GM21381 (cell line): ENCODE measurements around the gene EP300.
A peak's percentile ranks its signal among the peaks of the same experiment; 100 is the strongest.
"Not testable (repeated sequence)": the region's sequence is repeated elsewhere in the genome, so short reads cannot be mapped to it uniquely, and the experiment has no call there.

Source experiments
- ATAC-seq: cut with Tn5 transposase; IDR thresholded peaks from one replicate; pipeline ENCODE4 v1.9.1; 2021; ENCODE audit warnings: mild to moderate bottlenecking, moderate library complexity; ENCODE audit not compliant: unreplicated experiment

EP300 gene

DNA sequence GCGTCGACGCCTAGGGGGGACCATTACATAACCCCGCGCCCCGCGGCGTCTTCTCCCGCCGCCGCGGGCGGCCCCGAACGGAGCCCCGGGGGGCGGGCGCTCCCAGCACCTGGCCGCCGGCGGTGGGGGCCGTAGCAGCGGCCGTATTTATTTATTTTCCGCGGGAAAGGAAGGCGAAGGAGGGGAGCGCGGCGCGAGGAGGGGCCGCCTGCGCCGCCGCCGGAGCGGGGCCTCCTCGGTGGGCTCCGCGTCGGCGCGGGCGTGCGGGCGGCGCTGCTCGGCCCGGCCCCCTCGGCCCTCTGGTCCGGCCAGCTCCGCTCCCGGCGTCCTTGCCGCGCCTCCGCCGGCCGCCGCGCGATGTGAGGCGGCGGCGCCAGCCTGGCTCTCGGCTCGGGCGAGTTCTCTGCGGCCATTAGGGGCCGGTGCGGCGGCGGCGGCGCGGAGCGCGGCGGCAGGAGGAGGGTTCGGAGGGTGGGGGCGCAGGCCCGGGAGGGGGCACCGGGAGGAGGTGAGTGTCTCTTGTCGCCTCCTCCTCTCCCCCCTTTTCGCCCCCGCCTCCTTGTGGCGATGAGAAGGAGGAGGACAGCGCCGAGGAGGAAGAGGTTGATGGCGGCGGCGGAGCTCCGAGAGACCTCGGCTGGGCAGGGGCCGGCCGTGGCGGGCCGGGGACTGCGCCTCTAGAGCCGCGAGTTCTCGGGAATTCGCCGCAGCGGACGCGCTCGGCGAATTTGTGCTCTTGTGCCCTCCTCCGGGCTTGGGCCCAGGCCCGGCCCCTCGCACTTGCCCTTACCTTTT lies at the start of gene EP300:
TSS of gene EP300 (plus strand) at position 570 of the 795 bp plus-strand sequence. CDS start 413 bp downstream, outside the sequence.
- ATAC-seq, result peak; percentile 45

DNA sequence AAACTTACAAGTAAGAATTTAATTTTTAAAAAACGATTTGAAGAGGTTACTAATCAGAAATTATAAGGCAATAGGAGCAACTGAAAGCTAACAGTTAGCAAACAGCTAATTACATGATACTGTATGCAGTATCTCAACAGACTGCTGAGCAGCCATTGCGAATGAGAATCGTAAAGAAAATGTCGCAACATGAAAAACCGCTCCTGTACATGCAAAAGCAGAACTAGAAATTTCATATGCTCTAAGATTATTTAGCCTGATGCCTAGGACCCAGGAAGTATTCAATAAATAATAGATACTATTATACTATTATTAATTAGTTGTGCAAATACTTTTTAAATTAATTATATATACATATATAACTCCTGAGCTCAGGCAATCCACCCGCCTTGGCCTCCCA lies 48.7 kb upstream of the EP300 start:
- no peak for ATAC-seq

DNA sequence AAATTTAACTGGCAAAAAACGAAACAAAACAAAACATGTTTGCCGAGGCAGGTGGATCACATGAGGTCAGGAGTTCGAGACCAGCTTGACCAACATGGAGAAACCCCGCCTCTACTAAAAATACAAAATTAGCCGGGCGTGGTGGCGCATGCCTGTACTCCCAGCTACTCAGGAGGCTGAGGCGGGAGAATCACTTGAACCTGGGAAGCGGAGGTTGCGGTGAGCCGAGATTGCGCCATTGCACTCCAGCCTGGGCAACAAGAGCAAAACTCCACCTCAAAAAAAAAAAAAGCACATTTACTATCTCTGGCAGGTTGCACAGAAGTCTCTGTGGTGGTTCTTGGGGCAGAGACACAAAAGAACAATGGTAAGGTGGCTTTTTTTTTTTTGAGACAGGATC lies 46.8 kb upstream of the EP300 start:
- not testable (repeated sequence) for ATAC-seq

DNA sequence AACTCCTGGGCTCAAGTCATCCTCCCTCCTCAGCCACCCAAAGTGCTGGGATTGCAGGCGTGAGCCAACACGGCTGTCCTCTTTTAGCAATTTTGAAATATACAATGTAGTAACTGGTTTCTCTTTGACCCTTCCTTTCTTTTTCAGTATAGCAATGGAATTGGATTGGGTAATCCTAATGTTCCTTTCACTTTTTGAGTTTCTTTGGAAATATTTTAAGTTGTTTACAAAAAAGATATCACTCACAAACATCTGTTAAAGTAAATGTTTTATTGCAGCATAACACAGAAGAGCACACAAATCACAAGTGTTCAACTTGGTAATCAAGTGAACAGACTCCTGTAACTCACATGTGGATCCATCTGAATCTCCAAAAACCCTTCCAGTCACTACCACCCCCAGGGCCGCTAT lies 44.6 kb upstream of the EP300 start:
- no peak for ATAC-seq

DNA sequence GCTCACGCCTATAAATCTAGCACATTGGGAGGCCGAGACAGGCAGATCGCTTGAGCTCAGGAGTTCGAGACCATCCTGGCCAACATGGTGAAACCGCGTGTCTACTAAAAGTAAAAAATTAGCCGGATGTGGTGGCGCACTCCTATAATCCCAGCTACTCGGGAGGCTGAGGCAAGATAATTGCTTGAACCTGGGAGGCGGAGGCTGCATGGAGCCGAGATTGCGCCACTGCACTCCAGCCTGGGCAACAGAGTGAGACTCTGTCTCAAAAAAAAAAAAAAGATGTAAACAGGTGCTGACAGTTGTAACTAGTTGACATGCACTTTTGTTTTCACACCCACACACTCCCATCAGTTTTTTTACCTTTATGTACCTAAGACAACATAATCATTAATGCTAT lies 44.0 kb upstream of the EP300 start:
- ATAC-seq, result not testable (repeated sequence)

DNA sequence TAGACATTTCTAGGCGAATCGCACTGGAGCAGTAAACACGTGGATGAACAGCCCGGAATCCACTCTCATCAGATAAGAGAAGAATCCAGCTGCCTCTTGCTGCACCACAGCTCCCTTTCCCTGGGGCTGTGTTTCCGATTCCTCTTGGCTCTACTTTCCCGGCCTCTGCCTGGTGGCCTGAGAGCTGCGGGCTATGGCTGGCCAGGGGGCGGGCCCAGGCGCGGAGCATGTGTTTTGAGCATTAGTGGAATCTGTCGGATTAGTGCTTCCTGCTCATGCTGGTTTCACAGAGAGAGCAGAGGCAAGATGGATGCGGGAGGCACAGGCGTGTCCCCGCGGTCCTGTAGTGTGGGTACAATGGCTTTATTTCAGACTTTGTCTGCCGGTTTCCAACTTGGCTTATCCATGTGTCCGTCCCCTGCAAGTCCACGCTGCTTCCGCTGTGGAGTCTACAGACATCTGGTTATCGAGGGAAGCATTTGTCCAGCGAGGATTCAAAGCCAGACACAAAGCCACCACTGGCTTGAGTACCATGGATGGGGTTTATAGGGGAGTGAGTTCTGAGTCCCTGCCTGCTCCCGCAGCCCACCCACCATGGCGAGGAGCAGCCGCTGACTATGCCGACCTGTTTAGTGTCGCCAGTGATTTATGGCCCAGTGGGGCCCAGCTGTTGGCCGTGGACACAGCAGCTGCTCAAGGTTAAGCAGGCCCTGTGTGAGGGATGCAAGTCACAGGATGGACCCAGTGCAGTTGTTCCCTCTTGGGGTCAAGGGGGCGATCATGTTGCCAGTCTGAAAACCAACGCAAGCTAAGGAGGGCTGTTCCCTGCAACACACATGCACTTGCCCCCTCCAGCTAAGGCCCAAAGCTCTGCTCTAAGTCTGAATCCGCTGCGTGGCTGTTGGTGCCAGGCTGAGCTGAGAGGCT lies 43.3 kb upstream of the EP300 start:
- no peak for ATAC-seq

DNA sequence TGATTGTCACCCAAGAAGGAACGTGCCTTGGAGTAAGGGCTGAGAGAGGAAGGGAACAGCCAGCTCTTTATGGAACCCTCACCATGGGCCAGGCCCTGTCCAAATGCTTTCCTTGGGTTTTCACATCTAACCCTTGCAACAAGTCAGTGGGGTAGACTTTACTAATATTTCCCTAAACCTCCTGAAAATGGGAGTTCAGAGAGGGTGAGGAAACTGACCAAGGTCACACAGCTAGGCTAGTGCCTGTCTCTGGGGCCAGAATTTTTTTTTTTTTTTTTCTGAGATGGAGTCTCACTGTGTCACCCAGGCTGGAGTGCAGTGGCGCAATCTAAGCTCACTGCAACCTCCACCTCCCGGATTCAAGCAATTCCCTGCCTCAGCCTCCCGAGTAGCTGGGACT lies 42.6 kb upstream of the EP300 start:
- ATAC-seq, result not testable (repeated sequence)

DNA sequence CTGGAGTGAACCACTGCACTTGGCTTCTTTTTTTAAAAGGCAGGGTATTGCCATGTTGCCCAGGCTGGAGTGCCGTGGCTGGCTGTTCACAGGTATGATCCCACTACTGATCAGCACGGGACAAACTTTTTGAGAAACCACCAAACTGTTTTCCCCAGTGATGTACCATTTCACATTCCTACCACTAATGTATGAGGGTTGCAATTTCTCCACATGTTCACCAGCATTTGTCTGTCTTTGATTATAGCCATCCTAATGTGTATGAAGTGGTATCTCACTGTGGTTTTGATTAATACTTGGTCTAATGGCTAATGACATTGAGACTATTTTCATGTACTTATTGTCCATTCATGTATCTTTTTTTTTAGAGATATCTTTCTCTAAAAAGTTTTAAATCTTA lies 41.5 kb upstream of the EP300 start:
- no peak for ATAC-seq

DNA sequence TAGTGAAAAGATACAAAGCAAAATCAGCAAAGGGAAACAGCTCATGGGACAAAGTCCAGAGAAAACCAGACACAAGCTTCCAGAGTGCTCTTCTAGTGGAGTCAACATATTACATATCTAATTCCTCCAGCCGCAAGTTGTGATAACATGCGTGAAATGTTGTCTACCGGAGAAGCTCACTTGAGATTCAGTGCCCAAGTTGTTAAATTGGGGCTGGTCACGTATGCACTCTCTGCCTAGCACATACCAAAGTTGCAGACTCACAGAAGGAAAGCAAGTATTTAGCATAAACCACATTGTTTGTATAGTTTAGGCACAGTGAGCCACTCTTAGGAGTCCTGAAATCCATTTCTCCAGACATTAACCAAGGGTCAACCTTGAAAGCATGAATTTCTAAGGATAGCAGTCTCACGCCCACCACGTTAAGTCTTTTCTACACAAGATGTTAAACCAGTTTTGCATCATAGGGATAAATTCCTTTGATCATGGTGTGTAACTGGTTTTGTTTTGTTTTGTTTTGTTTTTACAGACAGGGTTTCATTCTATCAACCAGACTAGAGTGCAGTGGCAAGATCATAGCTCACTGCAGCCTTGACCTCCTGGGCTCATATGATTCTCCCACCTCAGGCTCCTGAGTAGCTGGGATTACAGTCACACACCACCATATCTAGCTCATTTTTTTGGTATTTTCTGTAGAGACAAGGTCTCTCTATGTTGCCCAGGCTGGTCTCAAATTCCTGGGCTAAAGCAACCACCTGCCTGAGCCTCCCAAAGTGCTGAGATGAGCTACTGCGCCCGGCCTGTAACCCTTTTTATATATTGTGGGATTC lies 39.5 kb upstream of the EP300 start:
- no peak for ATAC-seq

DNA sequence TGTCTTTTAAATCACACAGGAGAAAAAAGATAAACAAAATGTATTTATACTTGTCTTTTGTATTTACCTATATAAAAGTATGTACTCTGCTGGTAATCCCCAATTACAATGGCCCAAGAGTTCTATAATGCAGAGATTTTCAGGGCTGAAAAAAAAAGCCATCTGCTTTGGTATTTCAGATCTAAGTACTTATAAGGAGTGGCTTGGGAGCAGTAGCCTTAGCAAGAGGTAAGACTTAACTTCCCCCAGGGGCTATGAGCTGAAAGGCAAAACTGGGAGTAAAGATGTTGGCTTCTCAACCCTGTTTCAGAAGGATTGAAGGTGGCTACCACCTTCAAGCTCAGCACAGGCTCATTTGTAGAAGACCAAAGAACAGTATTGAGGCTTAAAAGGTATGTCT lies 35.3 kb upstream of the EP300 start:
- no peak for ATAC-seq

DNA sequence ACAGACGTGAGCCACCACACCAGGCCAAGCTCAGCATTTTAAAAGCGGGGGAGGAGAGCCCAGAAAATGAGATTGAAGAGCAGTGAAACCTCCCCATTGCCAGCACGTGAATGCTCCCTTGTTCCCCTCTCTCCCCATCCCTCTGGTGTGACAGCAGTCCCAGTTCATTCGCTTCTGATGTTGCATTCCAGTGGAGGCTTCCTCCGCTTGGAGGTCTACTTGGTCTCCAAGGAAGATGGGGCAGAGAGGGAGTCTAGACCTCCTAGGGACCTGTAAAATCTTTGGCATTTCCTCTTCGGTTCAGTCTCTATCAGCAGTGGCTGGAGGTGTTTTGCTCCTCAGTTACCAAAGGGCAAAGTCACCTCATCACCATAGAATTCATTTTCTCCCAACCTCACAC lies 30.2 kb upstream of the EP300 start:
- ATAC-seq, result no peak

DNA sequence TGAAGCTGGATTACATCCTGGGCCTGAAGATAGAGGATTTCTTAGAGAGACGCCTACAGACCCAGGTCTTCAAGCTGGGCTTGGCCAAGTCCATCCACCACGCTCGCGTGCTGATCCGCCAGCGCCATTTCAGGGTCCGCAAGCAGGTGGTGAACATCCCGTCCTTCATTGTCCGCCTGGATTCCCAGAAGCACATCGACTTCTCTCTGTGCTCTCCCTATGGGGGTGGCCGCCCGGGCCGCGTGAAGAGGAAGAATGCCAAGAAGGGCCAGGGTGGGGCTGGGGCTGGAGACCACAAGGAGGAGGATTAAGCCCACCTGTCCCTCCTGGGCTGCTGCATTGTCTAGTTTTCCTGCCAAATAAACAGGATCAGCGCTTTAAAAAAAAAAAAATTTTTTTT lies 28.1 kb upstream of the EP300 start:
- ATAC-seq, result not testable (repeated sequence)

DNA sequence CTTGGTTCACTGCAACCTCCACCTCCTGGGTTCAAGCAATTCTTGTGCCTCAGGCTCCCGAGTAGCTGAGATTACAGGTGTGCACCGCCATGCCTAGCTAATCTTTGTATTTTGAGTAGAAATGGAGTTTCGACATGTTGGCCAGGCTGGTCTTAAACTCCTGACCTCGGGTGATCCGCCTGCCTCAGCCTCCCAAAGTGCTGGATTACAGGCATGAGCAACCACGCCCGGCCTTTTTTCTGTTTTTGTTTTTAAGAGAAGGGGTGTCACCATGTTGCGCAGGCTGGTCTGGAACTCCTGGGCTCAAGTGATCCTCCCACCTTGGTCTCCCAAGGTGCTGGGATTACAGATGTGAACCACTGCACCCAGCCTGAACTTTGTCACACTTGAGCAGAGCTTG lies 26.1 kb upstream of the EP300 start:
- ATAC-seq, result not testable (repeated sequence)

DNA sequence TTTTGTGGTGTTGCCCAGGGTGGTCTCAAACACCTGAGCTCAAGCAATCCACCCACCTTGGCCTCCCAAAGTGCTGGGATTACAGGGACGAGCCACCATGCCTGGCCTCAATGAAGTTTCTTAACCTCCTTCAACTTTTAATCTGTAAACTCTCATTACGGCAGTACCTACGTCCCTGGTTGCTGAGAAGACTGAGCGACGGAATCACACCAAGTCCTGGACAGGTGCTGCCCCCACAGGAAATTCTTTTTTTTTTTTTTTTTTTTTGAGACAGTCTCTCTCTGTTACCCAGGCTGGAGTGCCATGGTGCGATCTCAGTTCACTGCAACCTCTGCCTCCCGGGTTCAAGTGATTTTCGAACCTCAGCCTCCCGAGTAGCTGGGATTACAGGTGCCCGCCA lies 24.4 kb upstream of the EP300 start:
- ATAC-seq, result not testable (repeated sequence)

DNA sequence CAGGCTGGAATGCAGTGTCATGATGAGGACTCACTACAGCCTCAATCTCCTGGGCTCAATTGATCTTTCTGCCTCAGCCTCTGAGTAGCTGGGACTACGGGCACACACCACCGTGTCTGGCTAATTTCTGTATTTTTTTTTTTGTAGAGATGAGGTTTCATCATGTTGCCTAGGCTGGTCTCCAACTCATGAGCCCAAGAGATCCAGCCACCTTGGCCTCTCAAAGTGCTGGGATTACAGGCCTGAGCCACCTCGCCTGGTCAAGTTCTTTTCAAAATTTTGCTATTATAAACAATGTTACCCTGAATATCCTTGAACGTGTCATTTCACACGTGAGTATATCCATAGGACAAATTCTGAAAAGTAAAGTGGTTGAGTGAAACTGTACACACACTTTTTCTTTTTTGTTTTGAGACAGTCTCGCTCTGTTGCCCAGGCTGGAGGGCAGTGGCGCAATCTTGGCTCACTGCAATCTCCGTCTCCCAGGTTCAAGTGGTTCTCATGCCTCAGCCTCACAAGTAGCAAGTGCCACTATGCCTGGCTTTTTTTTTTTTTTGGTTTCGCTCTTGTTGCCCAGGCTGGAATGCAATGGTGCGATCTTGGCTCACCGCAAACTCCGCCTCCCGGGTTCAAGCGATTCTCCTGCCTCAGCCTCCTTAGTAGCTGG lies 21.6 kb upstream of the EP300 start:
- ATAC-seq, result no peak

DNA sequence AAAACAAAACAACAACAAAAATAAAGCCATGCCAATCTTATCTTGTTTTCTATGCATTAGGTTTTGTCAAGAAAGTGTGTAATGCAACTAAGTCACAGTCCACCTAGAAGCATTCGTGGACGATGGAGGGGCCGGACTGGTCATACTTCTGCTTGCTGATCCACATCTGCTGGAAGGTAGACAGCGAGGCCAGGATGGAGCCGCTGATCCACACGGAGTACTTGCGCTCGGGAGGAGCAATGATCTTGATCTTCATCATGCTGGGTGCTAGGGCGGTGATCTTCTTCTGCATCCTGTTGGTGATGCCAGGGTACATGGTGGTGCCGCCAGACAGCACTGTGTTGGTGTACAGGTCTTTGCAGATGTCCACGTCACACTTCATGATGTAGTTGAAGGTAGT lies 18.3 kb upstream of the EP300 start:
- ATAC-seq, result no peak

DNA sequence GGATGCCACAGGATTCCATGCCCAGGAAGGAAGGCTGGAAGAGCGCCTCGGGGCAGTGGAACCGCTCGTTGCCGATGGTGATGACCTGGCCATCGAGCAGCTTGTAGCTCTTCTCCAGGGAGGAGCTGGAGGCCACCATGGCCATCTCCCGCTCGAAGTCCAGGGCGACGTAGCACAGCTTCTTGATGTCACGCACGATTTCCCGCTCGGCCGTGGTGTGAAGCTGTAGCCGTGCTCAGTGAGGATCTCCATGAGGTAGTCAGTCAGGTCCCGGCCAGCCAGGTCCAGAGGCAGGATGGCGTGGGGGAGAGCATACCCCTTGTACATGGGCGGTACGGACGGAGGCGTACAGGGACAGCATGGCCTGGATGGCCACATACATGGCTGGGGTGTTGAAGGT lies 17.9 kb upstream of the EP300 start:
- no peak for ATAC-seq

DNA sequence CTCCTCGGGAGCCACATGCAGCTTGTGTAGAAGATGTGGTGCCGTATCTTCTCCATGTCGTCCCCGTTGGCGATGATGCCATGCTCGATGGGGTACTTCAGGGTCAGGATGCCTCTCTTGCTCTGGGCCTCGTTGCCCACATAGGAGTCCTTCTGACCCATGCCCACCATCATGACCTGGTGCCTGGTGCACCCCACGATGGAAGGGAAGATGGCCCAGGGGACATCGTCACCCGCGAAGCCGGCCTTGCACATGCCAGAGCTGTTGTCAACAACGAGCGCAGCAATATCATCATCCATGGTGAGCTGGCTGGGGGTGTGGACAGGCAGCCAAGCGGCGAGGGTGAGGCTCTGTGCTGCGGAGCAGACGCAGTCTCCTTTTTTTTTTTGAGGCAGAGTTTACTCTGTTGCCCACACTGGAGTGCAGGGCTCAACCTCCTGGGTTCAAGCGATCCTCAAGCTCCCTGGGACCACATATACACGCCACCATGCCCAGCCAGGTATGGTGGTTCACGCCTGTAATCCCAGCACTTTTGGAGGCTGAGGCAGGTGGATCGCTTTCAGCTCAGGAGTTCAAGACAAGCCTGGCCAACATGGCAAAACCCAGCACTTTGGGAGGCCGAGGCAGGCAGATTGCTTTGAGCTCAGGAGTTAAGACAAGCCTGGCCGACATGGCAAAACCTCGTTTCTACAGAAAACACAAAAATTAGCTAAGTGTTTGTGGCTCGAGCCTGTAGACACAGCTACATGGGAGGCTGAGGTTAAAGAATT lies 17.3 kb upstream of the EP300 start:
- ATAC-seq, result no peak

DNA sequence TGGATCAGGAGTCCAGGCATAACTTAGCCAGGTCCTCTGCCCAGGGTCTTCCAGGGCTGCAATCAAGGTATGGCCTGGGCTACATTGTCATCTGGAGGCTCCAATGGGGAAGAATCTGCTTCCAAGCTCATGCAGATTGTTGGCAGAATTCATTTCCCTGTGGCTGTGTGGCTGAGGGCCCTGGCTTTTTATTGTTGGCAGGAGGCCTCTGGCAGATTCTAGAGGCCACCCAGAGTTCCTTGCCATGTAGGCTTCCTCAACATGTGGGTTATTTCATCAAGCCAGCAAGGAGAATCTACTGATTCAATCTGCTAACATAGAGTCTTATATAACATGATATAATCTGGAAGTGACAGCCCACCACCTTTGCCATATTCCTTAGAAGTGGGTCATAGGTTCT lies 16.4 kb upstream of the EP300 start:
- ATAC-seq, result no peak

DNA sequence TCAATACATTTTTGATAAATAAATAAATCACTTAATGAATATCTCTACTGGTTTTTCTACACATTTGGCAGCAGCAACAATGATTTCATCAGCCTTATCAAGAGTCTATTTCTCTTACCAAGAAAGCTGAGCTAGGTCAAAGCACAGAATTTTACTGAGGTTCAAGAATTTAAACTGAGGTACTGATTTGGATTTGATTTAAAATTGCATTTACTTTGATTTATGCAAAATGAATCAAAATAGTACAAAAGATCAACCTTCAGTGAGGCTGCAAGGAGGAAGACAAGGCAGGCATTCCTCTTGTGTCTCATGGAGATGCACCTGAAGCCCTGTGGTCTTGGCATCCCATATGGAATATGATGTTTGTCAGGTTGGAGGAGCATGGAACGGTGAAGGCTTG lies 15.5 kb upstream of the EP300 start:
- no peak for ATAC-seq
